ENCODE results near the gene ZNF467.

- no peak for TF ChIP-seq CTCF (IDR thresholded peaks at IDR 0.05; ENCODE audit: insufficient read depth, low read length)
- TF ChIP-seq POLR2AphosphoS5 (IDR thresholded peaks at IDR 0.05; ENCODE audit: low read depth) = no peak
- TF ChIP-seq GABPA (IDR thresholded peaks at IDR 0.05; ENCODE audit: low read depth) = no peak
- no peak for TF ChIP-seq REST (IDR thresholded peaks at IDR 0.05; ENCODE audit: insufficient replicate concordance, low read depth)
Measured at GRCh38 chr7:149772241-149772955, 990 bp downstream of the ZNF467 start.
